GM18511 (cell line): ENCODE results near the gene RARRES2.

Source experiments
- ATAC-seq: cut with Tn5 transposase; IDR thresholded peaks from one replicate; pipeline ENCODE4 v1.9.1; 2021; ENCODE audit warnings: mild to moderate bottlenecking, moderate library complexity; ENCODE audit not compliant: unreplicated experiment

The RARRES2 gene

DNA sequence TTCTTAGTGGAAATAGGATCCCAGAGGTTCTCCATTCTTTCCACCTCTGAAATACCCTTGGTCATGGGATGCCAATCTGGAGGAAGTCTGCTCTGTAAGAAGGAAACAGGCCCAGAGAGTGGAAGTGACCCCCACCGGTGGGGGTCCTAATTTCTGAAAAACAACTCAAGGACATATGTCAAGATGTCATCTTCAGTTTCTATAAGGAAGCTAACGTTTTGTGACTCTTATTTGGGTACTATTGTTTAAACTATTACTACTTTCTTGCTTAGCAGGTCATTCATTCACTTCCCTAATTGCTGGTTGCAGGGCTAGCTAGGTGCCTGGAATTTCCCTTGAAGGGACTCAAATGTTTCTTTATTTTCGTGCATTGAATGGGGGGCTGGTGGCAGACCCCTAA is 35.8 kb upstream of the RARRES2 start:
- ATAC-seq = no peak

DNA sequence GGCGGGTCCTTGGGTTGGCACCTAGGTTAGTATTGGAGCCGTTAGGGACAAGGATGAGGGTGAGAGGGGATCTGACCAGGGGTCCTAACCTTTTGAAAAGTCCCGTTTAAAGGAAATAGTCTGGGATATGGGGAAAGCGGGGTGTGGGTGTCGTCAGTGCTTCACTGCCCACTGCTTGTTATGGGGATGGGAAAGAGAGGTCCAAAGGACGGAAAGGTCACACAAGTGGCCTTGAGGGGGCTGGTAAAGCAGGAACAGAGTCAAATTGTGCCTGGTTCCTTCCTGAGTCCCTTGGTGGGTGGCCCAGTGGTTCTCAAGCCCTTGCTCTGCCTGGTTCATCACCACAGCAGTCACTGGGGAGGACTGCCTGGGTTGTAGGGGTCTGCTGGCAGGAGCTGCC is 35.1 kb upstream of the RARRES2 start:
- no peak for ATAC-seq

DNA sequence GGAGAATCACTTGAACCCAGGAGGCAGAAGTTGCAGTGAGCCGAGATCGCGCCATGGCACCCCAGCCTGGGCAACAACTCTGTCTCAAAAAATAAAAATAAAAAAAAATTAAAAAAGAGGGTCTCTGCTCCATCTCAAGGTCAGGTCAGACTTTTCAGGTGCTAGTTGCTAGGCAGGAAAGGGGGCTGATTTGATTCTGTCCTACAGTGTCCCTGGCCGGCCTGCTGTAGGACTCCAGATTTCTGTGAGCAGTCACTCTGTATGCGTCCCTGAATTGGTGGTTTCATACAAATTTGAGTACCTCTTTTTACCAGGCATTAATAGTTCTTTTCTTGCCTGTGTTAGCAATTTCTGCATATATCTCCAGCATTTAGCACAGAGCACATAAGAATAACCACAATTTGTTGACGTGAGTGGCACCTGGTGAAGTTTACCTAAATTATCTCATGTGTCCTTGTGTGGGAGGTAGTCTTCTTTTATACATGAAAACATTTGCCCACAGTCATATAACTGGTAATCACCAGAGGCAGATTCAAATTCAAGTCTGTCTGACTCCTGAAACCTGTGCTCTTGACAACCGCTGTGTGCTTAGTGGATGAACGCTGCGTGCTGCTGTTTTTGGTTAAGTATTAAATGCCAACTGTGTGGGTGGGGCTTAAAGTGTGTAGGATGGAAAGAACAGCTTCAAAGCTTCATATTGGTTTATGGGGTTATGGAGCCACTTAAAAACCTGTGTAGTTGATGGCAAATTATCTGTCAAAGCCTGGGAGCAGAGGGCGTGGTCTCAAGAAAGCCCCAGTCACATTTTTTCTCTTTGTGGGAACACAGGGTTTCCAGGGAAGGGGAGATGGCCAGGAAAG is 34.5 kb upstream of the RARRES2 start:
- no peak for ATAC-seq

DNA sequence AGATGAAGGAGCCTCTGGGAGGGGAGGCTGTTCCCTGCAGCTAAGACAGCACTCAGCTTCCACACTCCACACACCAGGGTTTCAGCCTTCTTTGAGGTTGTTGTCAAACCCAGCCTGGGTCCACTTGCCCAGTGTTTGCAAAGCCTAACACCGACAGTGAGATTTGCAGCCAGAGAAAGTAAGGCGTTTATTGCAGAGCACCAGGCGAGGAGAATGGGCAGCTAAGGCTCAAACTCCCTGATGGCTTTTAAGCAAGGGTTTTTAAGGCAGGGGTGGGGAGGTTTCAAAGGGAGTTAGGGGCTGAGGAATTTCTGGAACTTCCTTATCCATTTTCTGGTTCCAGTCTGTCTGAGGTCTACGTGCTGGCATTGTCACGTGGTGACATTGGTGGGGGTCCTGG is 33.0 kb upstream of the RARRES2 start:
- no peak for ATAC-seq

DNA sequence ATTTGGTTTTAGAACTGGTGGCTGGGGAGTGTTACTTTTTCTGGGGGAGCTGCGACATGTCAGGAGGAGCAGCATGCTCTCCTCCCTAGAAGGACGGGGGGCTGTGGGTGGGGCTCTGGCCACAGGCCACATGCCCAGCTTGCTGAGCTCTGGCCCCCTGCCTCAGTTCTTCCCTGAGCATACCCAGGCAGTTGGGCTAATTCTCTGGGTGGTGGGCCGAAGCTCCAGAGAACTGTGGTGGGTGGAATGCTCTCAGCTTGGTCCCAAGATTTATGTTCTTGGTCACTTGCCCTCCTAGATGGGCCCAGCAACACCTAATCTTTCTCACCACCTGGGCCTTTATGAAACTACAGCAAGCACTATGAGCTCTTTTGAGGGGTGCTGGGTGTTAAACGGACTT is 32.6 kb upstream of the RARRES2 start:
- ATAC-seq = no peak

DNA sequence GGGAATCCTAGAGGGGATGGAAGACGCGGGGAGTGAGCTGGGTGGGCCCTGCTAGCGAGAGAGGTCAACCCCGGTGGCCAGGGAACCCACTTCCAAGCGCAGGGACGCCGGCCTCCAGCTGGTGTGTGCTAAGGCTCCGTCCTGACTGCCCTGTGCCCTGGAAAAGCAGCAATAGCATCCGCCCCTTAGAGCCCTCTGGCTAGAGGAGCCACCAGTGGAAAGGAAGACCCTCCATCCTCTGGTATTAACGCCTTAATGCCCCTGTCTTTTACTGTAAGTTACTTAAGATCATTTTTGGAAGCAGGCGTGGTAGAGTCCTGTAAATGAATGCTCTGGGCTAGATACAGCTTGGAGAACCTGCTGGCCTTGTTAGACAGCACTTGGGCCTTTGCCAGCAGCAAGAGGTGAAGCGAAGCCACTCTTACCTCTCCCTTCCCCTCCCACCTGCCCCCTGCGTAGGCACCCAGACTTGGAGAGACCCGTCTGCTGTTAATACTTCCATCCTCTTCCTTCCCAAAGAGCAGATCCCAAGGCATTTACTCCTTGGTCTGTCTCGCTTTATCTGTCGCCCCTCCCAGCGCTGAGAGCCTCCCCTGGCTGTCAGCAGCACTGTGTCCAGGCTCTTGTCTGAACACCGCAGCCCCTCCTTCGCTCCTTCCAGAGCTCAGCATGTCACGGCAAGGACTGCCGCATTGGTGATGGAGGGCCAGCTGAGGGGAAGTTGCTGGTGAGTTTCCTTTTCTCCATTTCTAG is 31.8 kb upstream of the RARRES2 start:
- no peak for ATAC-seq

DNA sequence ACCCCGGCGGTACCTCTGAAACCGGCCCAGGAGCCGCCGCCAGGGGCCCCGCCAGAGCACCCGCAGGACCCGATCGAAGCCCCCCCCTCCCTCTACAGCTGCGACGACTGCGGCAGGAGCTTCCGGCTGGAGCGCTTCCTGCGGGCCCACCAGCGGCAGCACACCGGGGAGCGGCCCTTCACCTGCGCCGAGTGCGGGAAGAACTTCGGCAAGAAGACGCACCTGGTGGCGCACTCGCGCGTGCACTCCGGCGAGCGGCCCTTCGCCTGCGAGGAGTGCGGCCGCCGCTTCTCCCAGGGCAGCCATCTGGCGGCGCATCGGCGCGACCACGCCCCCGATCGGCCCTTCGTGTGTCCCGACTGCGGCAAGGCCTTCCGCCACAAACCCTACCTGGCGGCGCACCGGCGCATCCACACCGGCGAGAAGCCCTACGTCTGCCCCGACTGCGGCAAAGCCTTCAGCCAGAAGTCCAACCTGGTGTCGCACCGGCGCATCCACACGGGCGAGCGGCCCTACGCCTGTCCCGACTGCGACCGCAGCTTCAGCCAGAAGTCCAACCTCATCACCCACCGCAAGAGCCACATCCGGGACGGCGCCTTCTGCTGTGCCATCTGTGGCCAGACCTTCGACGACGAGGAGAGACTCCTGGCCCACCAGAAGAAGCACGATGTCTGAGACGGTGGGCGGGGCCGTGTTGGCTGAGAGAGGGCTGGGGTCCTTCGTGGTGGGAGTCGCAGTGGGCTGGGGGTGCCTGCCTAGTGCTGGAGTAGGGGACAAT is 31.0 kb upstream of the RARRES2 start:
- ATAC-seq = no peak

DNA sequence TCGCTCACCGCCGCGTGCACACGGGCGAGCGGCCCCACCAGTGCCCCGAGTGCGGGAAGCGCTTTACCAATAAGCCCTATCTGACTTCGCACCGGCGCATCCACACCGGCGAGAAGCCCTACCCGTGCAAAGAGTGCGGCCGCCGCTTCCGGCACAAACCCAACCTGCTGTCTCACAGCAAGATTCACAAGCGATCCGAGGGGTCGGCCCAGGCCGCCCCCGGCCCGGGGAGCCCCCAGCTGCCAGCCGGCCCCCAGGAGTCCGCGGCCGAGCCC is 30.5 kb upstream of the RARRES2 start:
- ATAC-seq = no peak

DNA sequence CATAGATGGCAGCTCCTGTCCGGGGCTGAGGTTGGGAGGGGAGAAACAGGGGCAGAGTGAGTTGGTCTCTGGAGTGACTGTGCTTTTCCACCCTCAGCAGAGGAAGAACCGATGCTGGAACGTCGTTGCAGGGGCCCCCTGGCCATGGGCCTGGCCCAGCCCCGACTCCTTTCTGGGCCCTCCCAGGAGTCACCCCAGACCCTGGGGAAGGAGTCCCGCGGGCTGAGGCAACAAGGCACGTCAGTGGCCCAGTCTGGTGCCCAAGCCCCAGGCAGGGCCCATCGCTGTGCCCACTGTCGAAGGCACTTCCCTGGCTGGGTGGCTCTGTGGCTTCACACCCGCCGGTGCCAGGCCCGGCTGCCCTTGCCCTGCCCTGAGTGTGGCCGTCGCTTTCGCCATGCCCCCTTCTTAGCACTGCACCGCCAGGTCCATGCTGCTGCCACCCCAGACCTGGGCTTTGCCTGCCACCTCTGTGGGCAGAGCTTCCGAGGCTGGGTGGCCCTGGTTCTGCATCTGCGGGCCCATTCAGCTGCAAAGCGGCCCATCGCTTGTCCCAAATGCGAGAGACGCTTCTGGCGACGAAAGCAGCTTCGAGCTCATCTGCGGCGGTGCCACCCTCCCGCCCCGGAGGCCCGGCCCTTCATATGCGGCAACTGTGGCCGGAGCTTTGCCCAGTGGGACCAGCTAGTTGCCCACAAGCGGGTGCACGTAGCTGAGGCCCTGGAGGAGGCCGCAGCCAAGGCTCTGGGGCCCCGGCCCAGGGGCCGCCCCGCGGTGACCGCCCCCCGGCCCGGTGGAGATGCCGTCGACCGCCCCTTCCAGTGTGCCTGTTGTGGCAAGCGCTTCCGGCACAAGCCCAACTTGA is 29.9 kb upstream of the RARRES2 start:
- ATAC-seq = no peak

DNA sequence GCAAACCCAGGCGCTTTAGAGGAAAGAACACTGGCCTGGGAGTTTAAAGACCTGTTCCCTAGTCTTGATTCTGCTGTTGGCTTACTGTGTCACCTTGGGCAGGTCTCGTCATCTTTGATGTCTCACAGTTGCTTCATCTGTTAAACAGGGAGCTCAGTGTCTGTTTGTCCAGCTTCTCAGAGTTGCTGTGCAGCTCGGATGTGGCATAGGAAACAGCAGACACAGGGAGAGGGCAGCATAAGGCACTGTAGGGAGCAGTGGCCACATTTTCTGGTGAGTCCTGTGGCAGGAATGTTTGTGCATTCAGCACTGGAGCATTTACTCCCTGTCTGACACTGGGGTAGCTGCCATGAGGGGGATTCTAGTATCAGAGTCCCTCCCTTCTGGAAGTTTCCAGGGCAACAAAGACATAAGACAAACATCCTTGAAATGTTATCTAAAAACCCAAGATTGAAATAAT is 29.2 kb upstream of the RARRES2 start:
- no peak for ATAC-seq

DNA sequence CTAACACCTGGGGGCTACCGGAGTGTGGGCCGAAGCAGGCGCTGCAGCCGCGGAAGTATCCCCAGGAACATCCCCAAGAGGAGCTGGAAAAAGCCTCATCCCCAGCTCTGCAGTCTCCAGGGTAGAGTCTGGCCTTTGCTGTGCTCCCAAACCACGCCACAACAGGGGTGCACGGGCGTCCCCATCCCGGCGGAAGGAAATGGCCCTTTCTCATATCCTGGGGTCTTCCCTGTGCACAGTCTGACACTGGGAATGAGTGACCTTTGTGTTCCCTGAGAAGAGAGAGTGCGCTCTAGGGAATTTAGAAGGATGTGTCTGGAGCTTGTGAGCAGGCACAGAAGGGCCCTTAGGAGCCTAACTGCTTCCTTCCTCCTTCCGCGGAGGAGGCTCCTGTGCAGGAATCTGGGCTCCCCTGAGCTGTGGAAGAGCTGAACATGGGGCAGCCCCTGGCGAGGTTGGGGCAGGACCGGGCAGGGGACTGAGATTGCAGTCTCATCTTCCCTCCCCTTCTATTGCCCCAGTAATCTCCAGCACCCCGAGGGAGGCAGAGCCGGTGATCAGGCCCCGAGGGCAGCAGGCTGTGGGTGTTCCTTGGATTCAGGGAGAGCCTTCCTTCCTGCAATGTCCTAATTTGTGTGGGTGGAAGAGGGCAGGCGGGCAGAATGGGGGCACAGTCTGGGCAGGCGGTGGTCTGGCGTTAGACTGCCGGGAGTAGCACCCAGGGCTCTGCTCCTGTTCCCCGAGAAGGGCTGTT is 28.5 kb upstream of the RARRES2 start:
- ATAC-seq = no peak

DNA sequence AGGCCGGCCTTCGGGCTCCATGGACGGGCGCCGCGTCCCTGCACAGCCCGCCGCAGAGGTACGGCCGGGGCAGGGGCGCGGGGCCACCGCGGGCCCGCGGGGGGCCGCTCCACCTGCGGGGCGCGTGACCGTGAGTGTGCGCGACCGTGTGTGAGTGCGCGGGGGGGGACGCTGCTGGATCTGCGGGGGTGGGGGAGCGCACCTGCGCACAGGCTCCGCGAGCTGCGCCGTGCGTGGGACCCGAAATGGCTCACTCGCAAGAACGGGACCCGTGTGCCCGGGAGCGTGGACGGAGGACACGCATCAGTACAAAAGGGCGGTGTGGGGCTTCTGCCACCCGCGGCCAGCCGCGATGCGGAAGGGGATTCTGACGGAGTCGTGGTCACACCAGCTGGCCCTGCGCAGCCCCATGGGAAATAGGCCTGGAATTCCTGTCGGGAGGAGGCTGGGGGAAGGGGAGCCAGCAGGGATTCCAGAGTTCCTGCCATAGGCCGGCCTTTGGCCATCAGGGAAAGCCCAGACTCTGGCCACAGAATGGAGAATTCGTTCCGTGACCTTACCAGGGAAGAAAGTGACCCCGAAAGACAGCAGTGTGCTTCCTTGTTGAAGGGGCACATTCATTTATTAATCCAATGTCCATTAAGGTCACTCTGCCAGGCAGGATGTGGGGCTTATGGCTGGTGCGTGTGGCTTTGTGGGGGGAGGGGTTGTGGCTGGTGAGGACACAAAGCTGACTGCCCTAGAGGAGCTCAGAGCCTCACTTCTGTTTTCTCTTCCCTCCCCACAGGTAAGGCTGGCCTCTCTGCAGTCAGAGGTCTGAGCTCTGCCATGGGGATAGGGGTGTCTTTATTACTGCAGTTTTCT is 27.7 kb upstream of the RARRES2 start:
- ATAC-seq = peak; percentile 65

DNA sequence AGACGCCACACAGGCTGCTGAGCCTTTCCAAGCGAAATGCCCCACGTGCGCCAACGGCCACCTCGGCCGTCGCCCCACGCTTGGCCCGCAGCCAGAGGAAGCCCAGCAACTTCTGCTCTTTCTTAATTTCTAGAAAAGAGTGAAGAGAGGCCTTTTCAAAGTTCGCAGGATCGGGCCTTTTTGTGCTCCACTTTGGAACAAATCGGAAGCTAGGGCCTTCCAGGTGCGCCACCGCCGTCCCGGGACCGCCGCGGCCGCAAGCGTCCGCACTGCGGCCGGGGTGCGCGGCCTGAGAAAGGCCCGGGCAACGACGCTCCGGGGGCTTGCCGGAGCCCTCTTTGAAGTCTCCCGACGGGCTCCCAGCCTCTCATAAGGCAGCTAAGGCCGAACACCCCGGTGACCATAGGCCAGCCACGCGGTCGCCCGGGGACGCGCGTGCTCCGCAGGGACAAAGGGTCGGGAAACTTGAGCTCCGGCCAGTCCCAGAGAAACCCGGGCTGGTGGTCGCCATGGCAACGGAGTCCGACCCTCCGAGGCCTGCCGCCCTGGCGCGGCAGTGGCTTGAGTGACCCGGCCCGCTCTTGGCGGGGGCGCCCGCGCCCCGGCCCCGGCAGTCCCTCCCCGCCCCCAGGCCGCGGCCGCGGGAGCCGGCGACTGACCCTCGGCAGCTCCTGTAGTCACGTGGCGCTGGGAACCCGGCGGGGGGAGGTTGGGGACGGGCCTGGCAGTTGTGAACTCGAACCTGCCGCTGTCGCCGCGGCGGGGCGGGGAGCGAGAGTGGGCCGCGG is 26.9 kb upstream of the RARRES2 start, which contains the start of gene REPIN1:
TSS of gene REPIN1 (plus strand) at position 727 of the 788 bp plus-strand sequence. CDS start 890 bp downstream, outside the sequence.
- peak; percentile 53 for ATAC-seq

DNA sequence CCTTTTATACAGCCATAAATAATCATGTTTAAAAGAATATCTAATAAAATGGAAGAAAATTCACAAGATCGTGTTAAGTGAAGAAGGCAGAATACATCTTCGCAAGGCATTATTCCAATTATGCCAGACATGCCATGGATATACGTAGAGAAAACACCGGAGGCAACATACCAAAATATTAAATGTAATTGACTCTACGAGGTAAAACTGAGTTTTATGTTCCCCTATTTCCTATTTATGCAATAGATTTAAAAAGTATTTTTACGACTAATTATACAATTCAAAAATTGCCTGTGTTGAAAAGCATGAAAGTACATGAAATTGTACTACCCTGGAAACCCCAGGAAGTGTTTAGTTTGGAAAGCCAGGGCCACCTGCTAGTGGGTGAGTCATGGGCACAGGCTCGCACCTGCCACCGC is 26.3 kb upstream of the RARRES2 start:
- ATAC-seq = no peak

DNA sequence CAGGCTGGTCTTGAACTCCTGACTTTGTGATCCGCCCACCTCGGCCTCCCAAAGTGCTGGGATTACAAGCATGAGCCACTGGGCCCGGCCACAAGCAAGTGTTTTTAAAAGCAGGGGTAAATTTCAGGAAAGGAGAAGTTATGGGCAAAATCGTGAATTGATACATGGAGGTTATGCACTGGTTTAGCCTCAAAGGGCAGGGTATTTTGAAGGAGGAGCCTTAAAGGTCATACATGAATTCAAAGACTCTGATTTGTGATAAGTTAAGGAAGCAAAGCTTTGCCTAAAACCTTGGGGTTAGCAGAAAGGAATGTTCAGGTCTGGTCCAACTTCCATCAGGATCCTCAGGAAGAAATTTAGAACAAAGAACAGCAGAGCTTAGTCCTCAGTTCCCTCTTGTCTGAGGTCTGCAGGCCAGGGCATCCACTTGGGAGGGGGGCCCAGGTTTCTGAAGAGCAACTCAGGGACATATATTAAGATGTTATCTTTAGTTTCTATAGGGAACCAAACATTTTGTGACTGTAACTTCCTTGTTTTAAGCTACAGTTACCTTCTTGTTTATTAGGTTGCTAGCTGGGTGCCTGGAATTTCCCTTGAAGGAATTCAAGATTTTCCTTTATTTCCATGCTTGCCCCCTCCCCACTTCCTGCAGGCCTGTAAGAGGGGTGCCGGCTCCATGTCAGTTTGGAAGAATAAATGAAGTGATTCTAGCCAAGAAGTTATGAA is 24.4 kb upstream of the RARRES2 start:
- no peak for ATAC-seq

DNA sequence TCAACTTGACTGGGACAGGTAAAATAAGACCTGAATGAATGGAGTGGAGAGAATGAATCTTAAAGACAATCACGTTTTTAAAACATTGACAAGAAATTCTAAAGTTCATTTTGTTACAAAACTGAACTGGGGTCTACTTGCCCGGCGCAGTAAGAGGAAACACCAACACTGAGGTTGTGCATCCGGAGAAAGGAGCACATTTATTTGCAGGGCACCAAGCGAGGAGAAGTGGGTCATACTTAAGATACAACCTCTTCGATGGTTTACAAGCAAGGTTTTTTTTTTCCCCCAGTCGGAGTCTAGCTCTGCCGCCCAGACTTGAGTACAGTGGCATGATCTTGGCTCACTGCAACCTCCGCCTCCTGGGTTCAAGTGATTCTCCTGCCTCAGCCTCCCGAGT is 23.8 kb upstream of the RARRES2 start:
- no peak for ATAC-seq

DNA sequence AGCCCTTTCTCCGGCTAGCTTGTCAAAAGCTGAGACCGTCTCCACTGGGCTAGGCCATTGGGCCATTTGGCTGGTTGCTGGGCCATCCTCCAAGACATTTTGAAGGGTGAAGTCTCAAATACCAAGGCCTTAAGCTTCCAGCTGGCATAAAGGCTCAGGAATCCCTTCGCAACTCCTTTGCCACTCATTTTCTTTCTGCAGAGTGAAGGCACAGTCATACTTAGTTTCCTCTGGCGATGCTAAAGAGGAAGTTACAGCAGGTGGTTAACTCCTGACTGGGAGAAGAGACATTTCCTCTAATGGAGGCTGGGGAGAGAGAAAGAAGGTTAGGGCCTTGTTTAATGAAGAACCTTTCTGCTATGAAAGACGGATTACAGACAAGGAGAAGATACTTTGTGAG is 22.4 kb upstream of the RARRES2 start:
- ATAC-seq = no peak
